ENCODE data around the gene DTD1.

DNA sequence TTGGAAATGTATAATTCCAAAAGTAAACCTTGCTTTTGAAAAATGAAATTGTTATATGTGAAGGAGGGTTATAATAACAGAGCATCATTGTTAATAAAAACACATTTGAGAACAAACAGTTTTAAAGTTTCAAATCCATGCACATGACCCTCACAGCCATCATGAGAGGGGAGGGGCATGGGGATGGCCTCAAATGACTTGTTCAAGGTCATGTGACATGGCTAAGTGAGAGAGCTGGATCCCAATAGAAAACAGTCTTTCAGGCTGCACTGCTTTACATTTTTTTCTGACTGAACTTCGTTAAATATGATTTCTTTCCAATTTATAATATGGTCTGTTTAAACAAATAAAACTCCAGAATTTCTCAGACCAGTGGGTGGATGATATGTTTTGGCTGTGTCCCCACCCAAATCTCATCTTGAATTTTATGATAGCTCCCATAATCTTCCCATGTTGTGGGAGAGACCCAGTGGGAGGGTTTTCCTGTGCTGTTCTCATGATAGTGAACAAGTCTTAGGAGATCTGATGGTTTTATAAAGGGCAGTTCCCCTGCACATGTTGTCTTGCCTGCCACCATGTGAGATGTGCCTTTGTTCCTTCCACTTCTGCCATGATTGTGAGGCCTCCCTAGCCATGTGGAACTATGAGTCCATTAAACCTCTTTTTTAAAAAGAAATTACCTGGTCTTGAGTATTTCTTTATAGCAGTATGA lies 66.0 kb downstream of the DTD1 start:
- TF ChIP-seq, protein P1, sequence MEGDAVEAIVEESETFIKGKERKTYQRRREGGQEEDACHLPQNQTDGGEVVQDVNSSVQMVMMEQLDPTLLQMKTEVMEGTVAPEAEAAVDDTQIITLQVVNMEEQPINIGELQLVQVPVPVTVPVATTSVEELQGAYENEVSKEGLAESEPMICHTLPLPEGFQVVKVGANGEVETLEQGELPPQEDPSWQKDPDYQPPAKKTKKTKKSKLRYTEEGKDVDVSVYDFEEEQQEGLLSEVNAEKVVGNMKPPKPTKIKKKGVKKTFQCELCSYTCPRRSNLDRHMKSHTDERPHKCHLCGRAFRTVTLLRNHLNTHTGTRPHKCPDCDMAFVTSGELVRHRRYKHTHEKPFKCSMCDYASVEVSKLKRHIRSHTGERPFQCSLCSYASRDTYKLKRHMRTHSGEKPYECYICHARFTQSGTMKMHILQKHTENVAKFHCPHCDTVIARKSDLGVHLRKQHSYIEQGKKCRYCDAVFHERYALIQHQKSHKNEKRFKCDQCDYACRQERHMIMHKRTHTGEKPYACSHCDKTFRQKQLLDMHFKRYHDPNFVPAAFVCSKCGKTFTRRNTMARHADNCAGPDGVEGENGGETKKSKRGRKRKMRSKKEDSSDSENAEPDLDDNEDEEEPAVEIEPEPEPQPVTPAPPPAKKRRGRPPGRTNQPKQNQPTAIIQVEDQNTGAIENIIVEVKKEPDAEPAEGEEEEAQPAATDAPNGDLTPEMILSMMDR (IDR thresholded peaks at IDR 0.05; ENCODE audit: insufficient read depth, low read length, poor library complexity, severe bottlenecking), result no peak
- TF ChIP-seq EZH2phosphoT487 (conservative IDR thresholded peaks at IDR 0.05; ENCODE audit: low read length), result no peak

All from SU-DHL-6 (cell line).